ENCODE results near the gene GLB1L3. TPM values are rescaled to one million over a fixed set of nuclear protein-coding genes. Genes with fewer than 3 reads are reported as not detected.
A peak's percentile ranks its signal among the peaks of the same experiment; 100 is the strongest.

The GLB1L3 gene
- total and polyA plus RNA-seq, 2 donors (not counting 3 experiments of a cell fraction or from before 2014, with no cell fraction given), result not detected

DNA sequence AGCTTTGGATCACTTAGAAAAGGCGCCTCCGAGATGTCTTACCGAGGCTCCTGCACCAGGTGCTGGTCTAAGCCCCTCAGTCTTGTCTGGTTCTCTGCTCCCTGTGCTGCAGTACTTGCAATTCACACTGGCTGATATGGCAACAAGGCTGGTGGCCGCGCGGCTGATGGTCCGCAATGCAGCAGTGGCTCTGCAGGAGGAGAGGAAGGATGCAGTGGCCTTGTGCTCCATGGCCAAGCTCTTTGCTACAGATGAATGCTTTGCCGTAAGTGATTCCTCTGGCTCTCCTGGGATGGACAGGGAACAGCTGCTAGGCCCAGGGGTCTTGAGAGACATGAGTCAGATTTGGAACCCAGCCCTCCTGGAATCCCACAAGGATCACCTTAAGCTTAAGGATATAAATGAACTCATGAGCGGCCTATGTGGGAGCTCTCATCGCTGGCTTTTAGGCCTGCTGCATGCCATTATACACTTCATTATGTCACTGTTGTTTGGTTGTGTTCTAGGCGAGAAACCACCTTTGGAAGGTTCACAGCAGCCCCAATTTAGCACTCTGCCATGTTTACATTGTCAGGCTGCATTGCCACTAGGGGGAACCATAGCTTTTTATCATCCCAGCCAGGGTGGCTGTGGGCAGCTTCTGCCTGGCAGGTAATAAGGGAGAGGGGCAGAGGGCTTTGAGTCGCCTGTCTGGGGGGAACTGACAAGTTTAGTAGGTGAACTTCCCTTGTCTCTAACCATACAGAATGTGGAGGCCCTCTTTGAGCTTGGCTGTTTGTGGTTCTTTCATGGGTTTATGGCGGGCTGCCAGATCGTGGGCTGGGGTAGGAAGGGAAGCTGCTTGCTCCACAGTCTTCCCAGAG lies 14.3 kb upstream of the GLB1L3 start:
- DNase-seq (ENCODE audit: low read depth, low spot score), result peak; percentile 19
- no peak for FAIRE-seq

More for the DNA sequence above, 14.3 kb upstream of the GLB1L3 start:
- Histone ChIP-seq H3K79me2 (ENCODE audit: control insufficient read depth, insufficient read depth, low read length) (no peaks in the 10 kb centered on the region), H3K4me1 (ENCODE audit: control insufficient read depth, extremely low read depth, insufficient read depth, low read length) (no peaks in the 10 kb centered on the region), H2AFZ (ENCODE audit: low read depth, low read length) (no peak overlapping the region), H3K9ac (replicated peaks; ENCODE audit: extremely low read depth, insufficient read depth, low read length) (no peak overlapping the region), H3K27me3 (ENCODE audit: control insufficient read depth in 2 of 2, insufficient read depth in 2 of 2, low read length in 2 of 2) (no peaks in the 10 kb centered on the region), H3K9me1 (replicated peaks; ENCODE audit: control insufficient read depth, extremely low read depth, insufficient read depth, low read length) (no peaks in the 10 kb centered on the region), H3K4me2 (ENCODE audit: insufficient read depth, low read length) (no peak overlapping the region), H4K20me1 (replicated peaks; ENCODE audit: control insufficient read depth, extremely low read depth, insufficient read depth, low read length) (no peaks in the 10 kb centered on the region), H3K27ac (ENCODE audit: insufficient read depth, low read depth, low read length) (no peak overlapping the region), H3K36me3 (ENCODE audit: control insufficient read depth in 2 of 2, extremely low read depth in 1 of 2, insufficient read depth in 2 of 2, low read length in 2 of 2) (peaks cover 6 to 17% of the 10 kb centered on the region in 2 experiments), H3K4me3 (replicated peaks in 1 of 3; ENCODE audit: insufficient read depth in 1 of 3, low read depth in 1 of 3, low read length in 3 of 3) (no peak overlapping the region), H3K9me3 (replicated peaks; ENCODE audit: control insufficient read depth, insufficient read depth, low read length) (no peaks in the 10 kb centered on the region)
- dilution Hi-C loops (cut with MboI; ENCODE audit: extremely low pct_ligation_motif_present, low sequenced_read_pairs) (no loop called here), intact Hi-C loops (cut with micrococcal nuclease) (no loop called here)
- TF ChIP-seq, protein P1, sequence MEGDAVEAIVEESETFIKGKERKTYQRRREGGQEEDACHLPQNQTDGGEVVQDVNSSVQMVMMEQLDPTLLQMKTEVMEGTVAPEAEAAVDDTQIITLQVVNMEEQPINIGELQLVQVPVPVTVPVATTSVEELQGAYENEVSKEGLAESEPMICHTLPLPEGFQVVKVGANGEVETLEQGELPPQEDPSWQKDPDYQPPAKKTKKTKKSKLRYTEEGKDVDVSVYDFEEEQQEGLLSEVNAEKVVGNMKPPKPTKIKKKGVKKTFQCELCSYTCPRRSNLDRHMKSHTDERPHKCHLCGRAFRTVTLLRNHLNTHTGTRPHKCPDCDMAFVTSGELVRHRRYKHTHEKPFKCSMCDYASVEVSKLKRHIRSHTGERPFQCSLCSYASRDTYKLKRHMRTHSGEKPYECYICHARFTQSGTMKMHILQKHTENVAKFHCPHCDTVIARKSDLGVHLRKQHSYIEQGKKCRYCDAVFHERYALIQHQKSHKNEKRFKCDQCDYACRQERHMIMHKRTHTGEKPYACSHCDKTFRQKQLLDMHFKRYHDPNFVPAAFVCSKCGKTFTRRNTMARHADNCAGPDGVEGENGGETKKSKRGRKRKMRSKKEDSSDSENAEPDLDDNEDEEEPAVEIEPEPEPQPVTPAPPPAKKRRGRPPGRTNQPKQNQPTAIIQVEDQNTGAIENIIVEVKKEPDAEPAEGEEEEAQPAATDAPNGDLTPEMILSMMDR (IDR thresholded peaks at IDR 0.05; ENCODE audit: extremely low read depth in 1 of 2, insufficient read depth in 1 of 2, low read depth in 1 of 2, low read length in 2 of 2), result peak; percentile 49 to 59
- TF ChIP-seq POLR2AphosphoS5 (IDR thresholded peaks at IDR 0.05; ENCODE audit: insufficient read depth, low read depth, low read length), result no peak
- no TSS peak for BruUV-seq (replicated peaks)
- ChIA-PET POLR2A (no interaction called here), CTCF (interaction anchor here (0.7 to 2.3 kb wide), 9 partner anchors 8 to 228 kb away, joined by 3 to 11 read pairs (median 5); partner anchors contain the start of genes ACAD8, GLB1L3, NCAPD3 and THYN1)
